Mesenchymal stem cell (in vitro differentiated cells and primary cell): ENCODE results near the gene EEF2KMT.
"Not testable (repeated sequence)": the region's sequence is repeated elsewhere in the genome, so short reads cannot be mapped to it uniquely, and the experiment has no call there.

Experiments used
- DNase-seq: peaks from one replicate; pipeline ENCODE4 v3.0.0-alpha.2; 2013
- H2AFZ ChIP-seq: one replicate; pipeline ENCODE4 v1.6.1; 2013; ENCODE audit warnings: low read depth, mild to moderate bottlenecking, control low read depth, inconsistent platforms, low read length, moderate library complexity
- H2AK5ac ChIP-seq: 2 replicates; pipeline ENCODE4 v1.6.1; 2013; ENCODE audit warnings: low read length, moderate library complexity, mild to moderate bottlenecking, inconsistent platforms; ENCODE audit not compliant: severe bottlenecking
- H2BK120ac ChIP-seq: one replicate; pipeline ENCODE4 v1.6.1; 2013; ENCODE audit warnings: low read depth, mild to moderate bottlenecking, inconsistent platforms, low read length, moderate library complexity
- H2BK12ac ChIP-seq, 2 experiments: one replicate each; pipeline ENCODE4 v1.6.1; 2013; ENCODE audit warnings: inconsistent platforms in 2 of 2, low read length in 2 of 2, mild to moderate bottlenecking in 2 of 2, moderate library complexity in 2 of 2, control low read depth in 1 of 2
- H2BK15ac ChIP-seq: one replicate; pipeline ENCODE4 v1.6.1; 2013; ENCODE audit warnings: mild to moderate bottlenecking, low read depth, inconsistent platforms; ENCODE audit not compliant: poor library complexity, severe bottlenecking
- H2BK5ac ChIP-seq: 2 replicates; pipeline ENCODE4 v1.6.1; 2013; ENCODE audit warnings: low read depth, mild to moderate bottlenecking, low read length, control low read depth, inconsistent platforms; ENCODE audit not compliant: poor library complexity, severe bottlenecking
- H3K14ac ChIP-seq, 2 experiments: one replicate each; pipeline ENCODE4 v1.6.1; 2013; ENCODE audit warnings: inconsistent platforms in 2 of 2, low read length in 2 of 2, control low read depth in 1 of 2, mild to moderate bottlenecking in 1 of 2, moderate library complexity in 1 of 2
- H3K18ac ChIP-seq, 2 experiments: one replicate each; pipeline ENCODE4 v1.6.1; 2013; ENCODE audit warnings: inconsistent platforms in 2 of 2, low read length in 2 of 2, control low read depth in 1 of 2, low read depth in 1 of 2, mild to moderate bottlenecking in 1 of 2
- H3K23ac ChIP-seq, 2 experiments: one replicate each; pipeline ENCODE4 v1.6.1; 2013; ENCODE audit warnings: inconsistent platforms in 2 of 2, low read length in 2 of 2, mild to moderate bottlenecking in 2 of 2, moderate library complexity in 2 of 2, control low read depth in 1 of 2
- H3K27ac ChIP-seq: 2 replicates; pipeline ENCODE4 v1.5.1; 2013; ENCODE audit warnings: mild to moderate bottlenecking, moderate library complexity, low read length, control low read depth, inconsistent platforms; ENCODE audit not compliant: poor library complexity, severe bottlenecking
- H3K27me3 ChIP-seq, 2 experiments: 2 replicates each; pipeline versions ENCODE4 v1.6.1 to v1.7.0; 2013; ENCODE audit warnings: low read length in 2 of 2, mild to moderate bottlenecking in 2 of 2, moderate library complexity in 2 of 2, control low read depth in 1 of 2, inconsistent platforms in 1 of 2; ENCODE audit not compliant: control insufficient read depth in 1 of 2, insufficient read depth in 1 of 2
- H3K36me3 ChIP-seq, 2 experiments: 2 replicates each; pipeline versions ENCODE4 v1.6.1 to v1.7.0; 2013; ENCODE audit warnings: low read length in 2 of 2, control low read depth in 1 of 2, inconsistent platforms in 1 of 2, low read depth in 1 of 2, mild to moderate bottlenecking in 1 of 2; ENCODE audit not compliant: insufficient read depth in 2 of 2, control insufficient read depth in 1 of 2
- H3K4ac ChIP-seq, 2 experiments: one replicate each; pipeline ENCODE4 v1.6.1; 2013; ENCODE audit warnings: inconsistent platforms in 2 of 2, low read length in 2 of 2, mild to moderate bottlenecking in 2 of 2, moderate library complexity in 2 of 2, control low read depth in 1 of 2, low read depth in 1 of 2
- H3K4me1 ChIP-seq: 2 replicates; pipeline ENCODE4 v1.6.1; 2013; ENCODE audit warnings: low read depth, low read length, control low read depth; ENCODE audit not compliant: control insufficient read depth, insufficient read depth
- H3K4me2 ChIP-seq: 2 replicates; pipeline ENCODE4 v1.6.1; 2013; ENCODE audit warnings: low read length, mild to moderate bottlenecking, inconsistent platforms; ENCODE audit not compliant: poor library complexity, severe bottlenecking
- H3K4me3 ChIP-seq, 2 experiments: 2 replicates each; pipeline versions ENCODE4 v1.5.1 to v1.7.0; 2013; ENCODE audit warnings: low read length in 2 of 2, mild to moderate bottlenecking in 2 of 2, control low read depth in 1 of 2, low read depth in 1 of 2; ENCODE audit not compliant: insufficient read depth in 1 of 2
- H3K79me1 ChIP-seq: replicated peaks from 2 replicates; pipeline ENCODE4 v1.6.1; 2013; ENCODE audit warnings: mild to moderate bottlenecking, control low read depth, low read length, inconsistent platforms; ENCODE audit not compliant: poor library complexity, severe bottlenecking
- H3K9ac ChIP-seq: 2 replicates; pipeline ENCODE4 v1.7.0; 2013; ENCODE audit warnings: mild to moderate bottlenecking, low read length, moderate library complexity
- H3K9me3 ChIP-seq: 2 replicates; pipeline ENCODE4 v1.7.0; 2013; ENCODE audit warnings: mild to moderate bottlenecking, low read length; ENCODE audit not compliant: control insufficient read depth
- H4K8ac ChIP-seq: one replicate; pipeline ENCODE4 v1.6.1; 2013; ENCODE audit warnings: inconsistent platforms, mild to moderate bottlenecking, low read length, moderate library complexity
- H4K91ac ChIP-seq: one replicate; pipeline ENCODE4 v1.6.1; 2013; ENCODE audit warnings: mild to moderate bottlenecking, low read length, inconsistent platforms
- WGBS: methylation state at CpG from one replicate; pipeline ENCODE4 v1.1.7; 2013; ENCODE audit warnings: mixed read lengths; 5-methylcytosine and 5-hydroxymethylcytosine counted together

EEF2KMT gene

GRCh38 chr16:5090592-5090991, 7.0 kb downstream of the EEF2KMT start:
- H4K8ac ChIP-seq, H3K4ac ChIP-seq, H3K79me1 ChIP-seq, H3K27me3 ChIP-seq, DNase-seq, H3K27ac ChIP-seq, H3K14ac ChIP-seq, H4K91ac ChIP-seq, H2AFZ ChIP-seq, H3K23ac ChIP-seq, H3K4me1 ChIP-seq, H2BK12ac ChIP-seq, H3K18ac ChIP-seq, H2BK120ac ChIP-seq, H3K4me2 ChIP-seq, H2BK15ac ChIP-seq, H3K4me3 ChIP-seq, H3K9ac ChIP-seq, H2AK5ac ChIP-seq, H3K9me3 ChIP-seq, H2BK5ac ChIP-seq: not testable (repeated sequence)
- H3K36me3 ChIP-seq = peaks cover 19 to 31% of the 10 kb centered on the region in 2 experiments
- WGBS = 95% methylated on average over 9 of the region's 9 CpGs

DNA sequence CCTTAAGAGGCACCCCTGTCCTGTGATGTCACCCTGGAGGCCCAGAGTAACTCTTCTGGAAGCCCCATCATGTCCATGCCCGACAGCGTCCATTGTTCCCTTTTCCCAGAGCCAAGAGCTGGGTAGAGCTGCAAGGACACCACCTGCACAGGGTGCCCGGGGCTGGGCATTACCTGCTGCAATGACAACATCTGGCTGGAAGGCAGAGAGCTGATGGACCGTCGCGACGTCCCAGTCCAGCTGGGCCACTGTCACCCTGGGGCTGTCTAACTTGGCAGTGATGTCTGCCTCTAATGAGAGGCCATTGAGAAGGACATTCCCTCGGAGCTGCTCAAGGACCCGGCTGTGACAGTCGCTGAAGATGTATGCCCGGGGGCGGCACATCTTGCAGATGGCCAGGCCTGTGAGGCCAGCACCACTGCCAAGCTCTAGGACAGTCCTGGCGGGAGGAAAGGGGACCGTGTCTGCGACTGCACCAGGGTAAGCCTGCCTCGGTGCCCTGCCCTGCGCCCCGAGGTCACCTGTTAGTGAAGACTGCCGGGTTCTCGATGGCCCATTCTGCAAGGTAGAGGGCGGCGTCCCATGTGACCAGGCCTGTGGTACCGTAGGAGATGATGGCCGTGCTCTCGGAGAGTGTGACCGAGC, 7.6 kb downstream of the EEF2KMT start:
- not testable (repeated sequence) for H3K9ac ChIP-seq, H3K23ac ChIP-seq, H2AFZ ChIP-seq, H3K4ac ChIP-seq, DNase-seq, H3K79me1 ChIP-seq, H3K4me2 ChIP-seq, H4K91ac ChIP-seq, H2BK15ac ChIP-seq, H3K9me3 ChIP-seq, H2AK5ac ChIP-seq, H3K18ac ChIP-seq, H3K4me1 ChIP-seq, H2BK12ac ChIP-seq, H3K27me3 ChIP-seq, H2BK120ac ChIP-seq, H3K4me3 ChIP-seq, H2BK5ac ChIP-seq, H3K14ac ChIP-seq, H3K27ac ChIP-seq, H4K8ac ChIP-seq
- 98% methylated on average over 26 of the region's 26 CpGs for WGBS
- H3K36me3 ChIP-seq = peaks cover 22 to 34% of the 10 kb centered on the region in 2 experiments

DNA sequence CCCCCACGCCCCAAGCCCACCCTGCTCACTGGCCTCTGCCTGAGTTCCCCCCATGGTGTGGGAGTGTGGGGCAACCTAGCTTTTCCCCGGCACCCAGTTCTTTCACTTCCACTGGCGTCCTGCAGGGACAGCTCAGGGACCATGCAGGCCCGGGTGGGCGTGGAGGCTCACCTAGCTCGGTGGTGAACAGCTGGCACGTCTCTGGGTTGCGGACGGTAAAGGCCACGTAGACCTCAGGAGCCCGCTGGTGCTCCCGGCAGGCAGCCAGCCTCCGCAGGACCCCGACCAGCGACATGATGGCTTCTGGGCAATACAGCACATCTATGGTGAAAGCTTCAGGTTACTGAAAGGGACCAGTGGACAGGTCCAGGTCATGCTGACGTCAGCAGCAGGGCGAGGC, 8.7 kb downstream of the EEF2KMT start:
- not testable (repeated sequence) for DNase-seq, H3K27ac ChIP-seq, H3K4me3 ChIP-seq, H2BK120ac ChIP-seq, H3K4me1 ChIP-seq, H2BK5ac ChIP-seq, H4K91ac ChIP-seq, H2BK12ac ChIP-seq, H3K23ac ChIP-seq, H4K8ac ChIP-seq, H3K14ac ChIP-seq, H2AK5ac ChIP-seq, H3K27me3 ChIP-seq, H2AFZ ChIP-seq, H3K9ac ChIP-seq, H3K9me3 ChIP-seq, H3K4me2 ChIP-seq, H3K79me1 ChIP-seq, H2BK15ac ChIP-seq, H3K18ac ChIP-seq, H3K4ac ChIP-seq
- WGBS = 97% methylated on average over 16 of the region's 17 CpGs
- peaks cover 28 to 39% of the 10 kb centered on the region in 2 experiments for H3K36me3 ChIP-seq

GRCh38 chr16:5088086-5088790, 9.4 kb downstream of the EEF2KMT start:
- not testable (repeated sequence) for H3K23ac ChIP-seq, H3K18ac ChIP-seq, H2AFZ ChIP-seq, H3K27ac ChIP-seq, DNase-seq, H3K4me3 ChIP-seq, H3K4ac ChIP-seq, H3K79me1 ChIP-seq, H3K14ac ChIP-seq, H2BK15ac ChIP-seq, H3K27me3 ChIP-seq, H4K91ac ChIP-seq, H3K9me3 ChIP-seq, H3K4me2 ChIP-seq, H2BK12ac ChIP-seq, H3K9ac ChIP-seq, H4K8ac ChIP-seq, H2AK5ac ChIP-seq, H2BK5ac ChIP-seq, H2BK120ac ChIP-seq, H3K4me1 ChIP-seq
- peaks cover 28 to 46% of the 10 kb centered on the region in 2 experiments for H3K36me3 ChIP-seq
- 98% methylated on average over 18 of the region's 18 CpGs for WGBS
